Activated T-cell treated with anti-CD3 and anti-CD28 coated beads, Interleukin-2, amount 50 U/mL, for 4 hours (primary cell): ENCODE measurements around the gene LCOR. TPM values are rescaled to one million over a fixed set of nuclear protein-coding genes. Genes with fewer than 3 reads are reported as not detected.

Experiments
- ATAC-seq, 2 donors: fragments of 200-7000 bp; cut with Tn5 transposase; one replicate each; pipeline ENCODE4 v1.10.0; 2021
- DNase-seq: peaks from one replicate; pipeline ENCODE4 v3.0.0-alpha.2; 2020
- H3K27me3 Mint-ChIP-seq: one replicate; pipeline ENCODE4 v1.8.0; 2021; ENCODE audit warnings: low read depth, mixed read lengths
- H3K36me3 Mint-ChIP-seq: one replicate; pipeline ENCODE4 v1.8.0; 2022; ENCODE audit warnings: mixed read lengths; ENCODE audit not compliant: insufficient read depth
- H3K4me1 Mint-ChIP-seq: one replicate; pipeline ENCODE4 v1.8.0; 2021; ENCODE audit warnings: low read depth, mixed read lengths
- H3K4me3 Mint-ChIP-seq: one replicate; pipeline ENCODE4 v1.8.0; 2021; ENCODE audit warnings: mild to moderate bottlenecking, moderate library complexity, mixed read lengths
- H3K9me3 Mint-ChIP-seq: one replicate; pipeline ENCODE4 v1.8.0; 2021; ENCODE audit warnings: mixed read lengths
- total RNA-seq, 3 donors: library from RNA; stranded (reverse); gene quantifications; one replicate each; pipeline ENCODE4 v1.2.1, GENCODE V29; 2021

LCOR gene
- total RNA-seq, 3 donors from 2014 or later = 20.0 to 23.6 (median 21.9) TPM

- Mint-ChIP-seq H3K9me3 (no peaks in the 10 kb centered on the region), H3K36me3 (no peaks in the 10 kb centered on the region), H3K4me3 (no peak overlapping the region), H3K4me1 (peaks cover 12% of the 10 kb centered on the region), H3K27me3 (no peaks in the 10 kb centered on the region)
- ATAC-seq = no peak
- DNase-seq = no peak
Measured at GRCh38 chr10:97018251-97019212, 186.4 kb downstream of the LCOR start.

DNA sequence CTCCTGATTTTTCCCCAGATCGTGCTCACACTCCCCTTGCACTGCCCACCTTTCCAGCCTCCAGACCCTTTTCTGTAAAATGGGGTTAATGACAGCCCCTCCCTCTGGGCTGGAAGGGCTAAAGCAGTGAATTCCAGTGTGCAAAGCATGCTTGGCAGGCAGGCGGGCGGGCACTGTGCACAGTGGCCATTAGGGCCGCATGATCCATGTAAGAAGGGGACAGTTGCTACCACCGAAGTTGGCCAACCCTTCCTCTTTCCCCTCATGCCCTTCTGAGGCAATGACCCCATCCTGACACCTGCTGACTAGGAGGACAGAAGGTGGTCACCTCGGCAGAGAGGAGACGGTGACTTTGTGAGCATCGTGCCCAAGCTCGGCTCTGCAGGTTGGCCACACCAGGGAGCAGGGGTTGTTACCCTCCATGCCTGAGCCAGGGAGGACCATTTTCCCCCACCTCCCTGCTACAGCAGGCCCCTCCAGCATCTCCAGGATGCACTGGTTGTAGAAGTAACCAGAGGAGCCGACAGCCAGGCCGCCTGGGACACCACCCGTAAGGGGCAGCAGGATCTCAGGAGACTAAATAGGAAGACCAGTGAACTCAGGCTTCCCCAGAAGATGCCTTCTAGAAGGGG lies 187.2 kb downstream of the LCOR start:
- Mint-ChIP-seq H3K36me3 (no peaks in the 10 kb centered on the region), H3K9me3 (no peaks in the 10 kb centered on the region), H3K4me3 (no peak overlapping the region), H3K4me1 (peaks cover 12% of the 10 kb centered on the region), H3K27me3 (no peaks in the 10 kb centered on the region)
- ATAC-seq = no peak
- DNase-seq = no peak

GRCh38 chr10:97020452-97021400 lies 188.6 kb downstream of the LCOR start:
- DNase-seq = no peak
- no peaks in the 10 kb centered on the region for H3K27me3 Mint-ChIP-seq
- H3K9me3 Mint-ChIP-seq = no peaks in the 10 kb centered on the region
- H3K4me1 Mint-ChIP-seq = peaks cover 11% of the 10 kb centered on the region
- no peak overlapping the region for H3K4me3 Mint-ChIP-seq
- no peaks in the 10 kb centered on the region for H3K36me3 Mint-ChIP-seq
- no peak for ATAC-seq

DNA sequence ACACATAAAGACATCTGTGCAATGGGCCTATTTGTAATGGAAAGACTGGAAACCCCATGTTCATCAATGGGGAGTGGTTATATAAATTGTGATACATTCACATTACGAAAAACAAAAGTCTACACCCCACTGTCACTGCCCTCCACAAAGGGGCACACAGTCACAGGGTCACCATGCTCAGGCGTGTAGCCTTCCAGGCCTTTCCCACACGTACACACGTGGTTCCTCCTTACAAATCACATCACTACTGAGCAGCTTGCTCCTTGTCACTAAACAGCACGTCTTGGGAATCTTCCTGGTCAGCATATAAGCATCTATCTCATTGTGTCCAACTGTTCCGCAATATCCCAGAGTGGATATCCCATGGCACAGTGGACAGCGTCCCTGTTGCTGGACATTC lies 190.5 kb downstream of the LCOR start:
- no peak for DNase-seq
- Mint-ChIP-seq H3K27me3 (no peaks in the 10 kb centered on the region), H3K4me3 (no peak overlapping the region), H3K36me3 (no peaks in the 10 kb centered on the region), H3K9me3 (no peaks in the 10 kb centered on the region), H3K4me1 (no peaks in the 10 kb centered on the region)
- ATAC-seq = no peak

DNA sequence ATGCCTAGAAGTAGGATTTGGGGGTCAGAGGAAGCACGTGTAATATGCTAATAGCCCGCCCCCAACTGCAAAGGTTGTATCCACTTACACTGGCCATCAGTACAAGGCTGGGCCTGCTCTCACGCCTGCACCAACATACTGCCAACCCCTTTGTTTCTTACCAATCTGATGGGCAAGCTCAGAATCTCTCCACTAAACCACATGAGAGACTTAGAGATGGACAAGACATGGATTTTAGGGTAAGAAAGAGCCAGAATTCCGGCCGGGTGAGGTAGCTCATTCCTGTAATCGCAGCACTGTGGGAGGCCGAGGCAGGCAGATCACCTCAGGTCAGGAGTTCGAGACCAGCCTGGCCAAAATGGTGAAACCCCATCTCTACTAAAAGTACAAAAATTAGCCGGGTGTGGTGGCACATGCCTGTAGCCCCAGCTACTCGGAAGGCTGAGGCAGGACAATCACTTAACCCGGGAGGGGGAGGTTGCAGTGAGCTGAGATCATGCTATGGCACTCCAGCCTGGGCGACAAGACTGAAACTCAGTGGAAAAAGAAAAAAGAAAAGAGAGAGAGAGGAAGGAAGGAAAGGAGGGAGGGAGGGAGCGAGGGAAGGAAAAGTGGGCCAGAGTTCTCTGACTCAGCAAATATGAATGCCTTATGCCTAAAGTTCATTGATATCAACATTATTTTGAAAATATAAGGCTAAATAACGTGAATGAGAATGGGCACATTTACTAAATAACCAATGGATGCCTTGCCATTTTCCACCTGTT lies 191.5 kb downstream of the LCOR start:
- DNase-seq = no peak
- ATAC-seq = no peak
- Mint-ChIP-seq H3K36me3 (no peaks in the 10 kb centered on the region), H3K27me3 (no peaks in the 10 kb centered on the region), H3K4me1 (no peaks in the 10 kb centered on the region), H3K9me3 (no peaks in the 10 kb centered on the region), H3K4me3 (no peak overlapping the region)

GRCh38 chr10:97024168-97025073 lies 192.3 kb downstream of the LCOR start:
- Mint-ChIP-seq H3K9me3 (no peaks in the 10 kb centered on the region), H3K36me3 (no peaks in the 10 kb centered on the region), H3K4me1 (no peaks in the 10 kb centered on the region), H3K27me3 (no peaks in the 10 kb centered on the region), H3K4me3 (no peak overlapping the region)
- ATAC-seq (no peak), DNase-seq (no peak)

DNA sequence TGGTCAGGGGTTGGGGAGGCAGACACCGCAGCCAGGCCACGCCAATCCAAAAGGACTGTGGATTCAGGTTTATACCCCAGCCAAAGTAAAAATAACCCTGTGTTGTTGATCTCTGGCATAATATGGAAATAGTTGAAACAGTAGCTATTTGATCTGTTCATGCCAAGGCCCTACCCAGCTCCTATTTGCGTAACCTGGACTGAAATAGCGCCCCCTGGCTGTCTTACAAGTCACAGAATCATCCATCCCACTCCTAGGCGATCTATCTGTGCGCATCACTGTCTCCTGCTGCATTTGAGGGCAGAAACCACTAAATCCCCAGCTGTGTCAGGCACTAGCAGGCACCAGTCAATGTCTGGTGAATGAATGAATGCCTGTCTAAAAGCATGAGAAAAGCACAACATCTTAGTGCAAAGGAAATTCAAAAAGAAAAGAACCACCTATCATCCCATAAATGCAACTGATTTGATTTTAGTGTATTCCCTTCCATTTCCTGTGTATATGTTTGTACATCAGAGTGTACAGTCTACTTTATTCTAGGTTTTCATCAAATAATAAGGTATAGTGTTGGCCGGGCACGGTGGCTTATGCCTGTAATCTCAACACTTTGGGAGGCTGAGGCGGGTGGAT lies 193.6 kb downstream of the LCOR start:
- peak; percentile 32 for DNase-seq
- Mint-ChIP-seq H3K9me3 (no peaks in the 10 kb centered on the region), H3K4me3 (no peak overlapping the region), H3K4me1 (no peaks in the 10 kb centered on the region), H3K27me3 (no peaks in the 10 kb centered on the region), H3K36me3 (no peaks in the 10 kb centered on the region)
- peak; percentile 63 to 65 for ATAC-seq

GRCh38 chr10:97028126-97028831 lies 196.2 kb downstream of the LCOR start:
- H3K9me3 Mint-ChIP-seq = no peaks in the 10 kb centered on the region
- H3K36me3 Mint-ChIP-seq = no peaks in the 10 kb centered on the region
- DNase-seq (no peak), ATAC-seq (no peak)
- H3K4me3 Mint-ChIP-seq = no peak overlapping the region
- peaks cover 2% of the 10 kb centered on the region for H3K27me3 Mint-ChIP-seq
- no peaks in the 10 kb centered on the region for H3K4me1 Mint-ChIP-seq

- ATAC-seq (no peak), DNase-seq (no peak)
- no peaks in the 10 kb centered on the region for H3K4me1 Mint-ChIP-seq
- H3K4me3 Mint-ChIP-seq = no peak overlapping the region
- no peaks in the 10 kb centered on the region for H3K36me3 Mint-ChIP-seq
- H3K9me3 Mint-ChIP-seq = no peaks in the 10 kb centered on the region
- H3K27me3 Mint-ChIP-seq = peaks cover 2% of the 10 kb centered on the region
Measured at GRCh38 chr10:97028832-97029178, 196.7 kb downstream of the LCOR start.

- Mint-ChIP-seq H3K4me1 (no peaks in the 10 kb centered on the region), H3K4me3 (no peak overlapping the region), H3K36me3 (no peaks in the 10 kb centered on the region), H3K9me3 (no peaks in the 10 kb centered on the region), H3K27me3 (peaks cover 2% of the 10 kb centered on the region)
- DNase-seq (no peak), ATAC-seq (no peak)
Measured at GRCh38 chr10:97029271-97029670, 197.2 kb downstream of the LCOR start.

DNA sequence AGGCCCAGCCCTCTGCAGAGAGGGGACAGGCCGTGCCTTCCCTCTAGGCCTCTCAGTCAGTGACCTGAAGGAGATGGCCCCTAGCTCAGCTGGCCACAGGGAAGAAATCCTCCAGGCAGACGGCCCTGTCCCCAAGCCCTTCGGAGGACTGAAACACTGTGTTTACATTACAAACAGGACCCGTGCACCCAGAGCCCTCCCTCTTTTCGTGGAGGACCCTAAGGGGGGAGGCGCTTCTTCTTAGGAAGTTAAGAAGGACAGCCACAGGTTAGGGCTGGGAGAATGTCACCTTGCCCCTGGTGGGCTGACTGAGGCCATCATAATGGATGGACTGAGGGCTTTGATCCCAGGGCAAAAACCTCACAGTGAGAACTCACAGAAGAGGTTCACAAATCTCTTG lies 198.8 kb downstream of the LCOR start:
- no peaks in the 10 kb centered on the region for H3K36me3 Mint-ChIP-seq
- H3K4me3 Mint-ChIP-seq = no peak overlapping the region
- H3K4me1 Mint-ChIP-seq = no peaks in the 10 kb centered on the region
- no peak for ATAC-seq
- H3K9me3 Mint-ChIP-seq = no peaks in the 10 kb centered on the region
- DNase-seq = no peak
- H3K27me3 Mint-ChIP-seq = peaks cover 7% of the 10 kb centered on the region

DNA sequence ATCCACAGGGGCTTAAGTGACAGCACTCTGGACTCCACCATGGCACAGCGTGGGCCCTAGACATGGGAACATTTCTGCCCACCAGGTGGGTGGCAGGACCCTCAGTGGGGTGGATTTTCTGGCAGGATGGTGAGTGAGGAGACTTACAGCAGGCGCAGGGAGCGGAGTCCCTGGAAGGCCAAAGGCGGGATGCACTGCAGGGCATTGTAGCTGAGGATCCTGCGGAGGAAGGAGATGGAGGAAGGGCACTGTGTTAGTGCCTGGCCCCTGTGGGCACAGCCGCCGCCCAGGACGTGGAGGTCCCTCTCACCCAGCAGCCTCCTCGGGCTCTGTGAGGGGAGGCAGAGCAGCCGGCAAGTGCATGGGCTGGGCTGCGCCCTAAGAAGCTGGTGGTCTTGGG lies 199.4 kb downstream of the LCOR start:
- Mint-ChIP-seq H3K27me3 (peaks cover 9% of the 10 kb centered on the region), H3K36me3 (no peaks in the 10 kb centered on the region), H3K9me3 (no peaks in the 10 kb centered on the region), H3K4me1 (no peaks in the 10 kb centered on the region), H3K4me3 (no peak overlapping the region)
- ATAC-seq (no peak), DNase-seq (no peak)
